Measurements from ENCODE around the gene HDAC5. TPM values are rescaled to one million over a fixed set of nuclear protein-coding genes. Genes with fewer than 3 reads are reported as not detected.

HDAC5 gene
- total RNA-seq, 3 donors from 2014 or later: 18.9 to 48.3 (median 32.4) TPM

DNA sequence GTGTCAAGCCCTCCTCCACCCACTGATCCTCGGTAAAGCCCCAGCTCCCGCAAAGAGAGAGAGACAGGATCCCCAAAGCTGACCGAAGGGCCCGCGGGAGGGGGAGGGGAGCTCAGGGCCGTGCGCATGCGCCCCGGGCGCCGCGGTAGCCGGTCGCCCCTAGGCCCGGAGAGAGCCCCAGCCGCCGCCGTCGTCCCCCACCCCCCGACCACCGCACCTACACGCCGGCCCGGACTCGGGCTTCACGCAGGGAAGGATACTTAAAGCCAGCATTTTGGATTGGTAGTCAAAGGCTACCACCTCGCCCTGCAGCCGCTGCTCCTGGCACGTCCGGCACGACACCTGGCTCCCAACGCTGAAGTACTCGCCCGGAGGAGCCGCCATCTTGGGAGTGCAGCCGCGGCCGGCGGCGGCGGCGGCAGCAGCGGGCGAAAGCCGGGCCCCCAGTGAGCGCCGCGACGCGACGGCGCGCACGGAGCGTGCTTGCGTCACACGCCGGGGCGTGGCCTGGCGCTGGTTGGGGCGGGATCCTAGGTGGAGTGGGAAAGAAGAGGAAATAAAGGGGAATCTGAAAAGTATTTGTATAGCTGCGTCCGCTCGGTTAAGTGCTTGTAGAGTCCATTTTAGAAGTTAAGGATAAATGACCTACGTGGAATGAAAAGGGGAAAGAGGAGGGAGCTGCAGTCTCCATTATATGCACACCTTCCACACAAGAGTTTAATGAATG lies 57.1 kb downstream of the HDAC5 start, which contains the start of gene LSM12:
TSS of gene LSM12 (minus strand) at position 468 of the 727 bp plus-strand sequence. CDS start at position 384, 84 bp downstream.
- TF ChIP-seq, protein P1, sequence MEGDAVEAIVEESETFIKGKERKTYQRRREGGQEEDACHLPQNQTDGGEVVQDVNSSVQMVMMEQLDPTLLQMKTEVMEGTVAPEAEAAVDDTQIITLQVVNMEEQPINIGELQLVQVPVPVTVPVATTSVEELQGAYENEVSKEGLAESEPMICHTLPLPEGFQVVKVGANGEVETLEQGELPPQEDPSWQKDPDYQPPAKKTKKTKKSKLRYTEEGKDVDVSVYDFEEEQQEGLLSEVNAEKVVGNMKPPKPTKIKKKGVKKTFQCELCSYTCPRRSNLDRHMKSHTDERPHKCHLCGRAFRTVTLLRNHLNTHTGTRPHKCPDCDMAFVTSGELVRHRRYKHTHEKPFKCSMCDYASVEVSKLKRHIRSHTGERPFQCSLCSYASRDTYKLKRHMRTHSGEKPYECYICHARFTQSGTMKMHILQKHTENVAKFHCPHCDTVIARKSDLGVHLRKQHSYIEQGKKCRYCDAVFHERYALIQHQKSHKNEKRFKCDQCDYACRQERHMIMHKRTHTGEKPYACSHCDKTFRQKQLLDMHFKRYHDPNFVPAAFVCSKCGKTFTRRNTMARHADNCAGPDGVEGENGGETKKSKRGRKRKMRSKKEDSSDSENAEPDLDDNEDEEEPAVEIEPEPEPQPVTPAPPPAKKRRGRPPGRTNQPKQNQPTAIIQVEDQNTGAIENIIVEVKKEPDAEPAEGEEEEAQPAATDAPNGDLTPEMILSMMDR (IDR thresholded peaks at IDR 0.05): no peak
- peaks cover 12% of the 10 kb centered on the region for H3K4me1 ChIP-seq (ENCODE audit: low read depth)
- ATAC-seq (peak; percentile 89), DNase-seq (peak; percentile 94 to 97 (median 95))
- H3K4me3 ChIP-seq: peak within 1 kb of the TSS; percentile 62
- no peaks in the 10 kb centered on the region for H3K36me3 ChIP-seq (ENCODE audit: low read depth)
- intact Hi-C loops (cut with DNase I, micrococcal nuclease): no loop called here
- H3K9me3 ChIP-seq: no peaks in the 10 kb centered on the region

DNA sequence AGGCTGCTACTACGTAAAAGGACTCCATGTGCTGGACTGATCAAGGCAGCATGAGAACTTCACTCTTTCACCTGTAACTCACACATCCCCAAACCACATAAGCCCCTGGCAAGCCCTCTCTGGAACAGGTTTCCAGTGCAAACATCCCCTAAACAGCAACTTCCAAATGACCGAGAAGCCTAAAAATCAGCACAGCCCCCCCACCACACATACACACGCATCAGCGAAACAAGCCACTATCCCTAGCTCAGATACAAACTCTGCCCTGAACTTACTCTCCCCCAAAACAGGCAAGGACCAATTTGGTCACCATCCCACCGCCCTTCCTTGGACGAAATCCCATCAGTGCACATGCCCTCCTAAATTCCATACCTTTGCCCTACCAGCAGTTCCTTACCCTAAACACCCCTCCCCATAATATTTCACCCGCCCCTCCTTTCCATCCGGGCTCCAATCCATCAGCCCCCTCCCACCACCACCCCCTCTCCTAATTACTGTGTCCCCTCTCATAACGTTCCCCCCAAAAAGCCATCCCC lies 57.7 kb downstream of the HDAC5 start:
- H3K9me3 ChIP-seq: no peaks in the 10 kb centered on the region
- H3K36me3 ChIP-seq (ENCODE audit: low read depth): no peaks in the 10 kb centered on the region
- peaks cover 11% of the 10 kb centered on the region for H3K4me1 ChIP-seq (ENCODE audit: low read depth)
- peak in 2 of 3 donors; percentile 14 to 33 for DNase-seq
- intact Hi-C loops (cut with DNase I, micrococcal nuclease): no loop called here
- no peak for ATAC-seq
- H3K4me3 ChIP-seq: peak overlapping the region; percentile 62
- TF ChIP-seq, protein P1 (IDR thresholded peaks at IDR 0.05): no peak

DNA sequence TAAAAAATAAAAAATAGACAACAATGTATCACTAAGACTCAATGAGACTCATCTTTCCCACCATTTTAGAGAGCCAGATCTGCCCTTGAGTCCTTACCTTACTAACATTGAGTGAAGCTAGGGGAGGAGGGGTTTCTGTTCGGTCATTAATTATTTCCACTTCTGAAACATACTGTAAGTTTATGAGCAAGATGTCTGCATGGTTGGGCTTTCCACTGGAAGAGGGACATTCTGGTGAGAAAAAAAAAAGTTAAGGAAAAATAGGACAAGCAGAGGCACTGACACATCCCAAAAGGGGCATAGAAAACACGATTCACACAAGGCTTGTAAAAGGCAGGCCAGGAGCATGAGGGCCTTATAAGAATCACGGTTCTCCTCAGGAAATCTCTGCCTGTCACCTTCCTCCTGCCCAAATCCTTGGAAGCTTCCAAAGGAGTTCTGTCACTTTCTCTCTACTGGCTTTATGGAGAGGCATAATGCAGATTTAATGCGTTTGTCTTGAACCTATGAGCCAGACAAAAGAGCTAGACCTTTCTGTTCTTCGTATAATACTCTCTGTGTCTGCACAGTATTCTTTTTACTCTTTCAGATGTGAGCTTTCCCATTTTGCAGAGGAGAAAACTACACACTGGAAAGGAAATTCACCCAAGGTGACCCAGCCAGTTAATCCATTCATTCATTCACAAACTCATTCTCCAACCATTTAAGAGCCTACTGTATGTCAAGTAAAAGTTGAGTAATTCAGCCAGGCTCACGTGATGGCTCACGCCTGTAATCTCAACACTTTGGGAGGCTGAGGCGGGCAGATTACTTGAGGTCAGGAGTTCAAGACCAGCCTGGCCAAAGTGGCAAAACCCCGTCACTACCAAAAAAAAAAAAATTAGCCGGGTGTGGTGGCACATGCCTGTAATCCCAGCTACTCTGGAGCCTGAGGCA lies 59.5 kb downstream of the HDAC5 start:
- TF ChIP-seq, protein P1 (IDR thresholded peaks at IDR 0.05): no peak
- no peak for ATAC-seq
- Histone ChIP-seq H3K4me3 (no peak overlapping the region), H3K9me3 (no peaks in the 10 kb centered on the region), H3K36me3 (ENCODE audit: low read depth) (no peaks in the 10 kb centered on the region), H3K4me1 (ENCODE audit: low read depth) (peaks cover 11% of the 10 kb centered on the region)
- no peak for DNase-seq
- intact Hi-C loops (cut with DNase I, micrococcal nuclease): no loop called here

DNA sequence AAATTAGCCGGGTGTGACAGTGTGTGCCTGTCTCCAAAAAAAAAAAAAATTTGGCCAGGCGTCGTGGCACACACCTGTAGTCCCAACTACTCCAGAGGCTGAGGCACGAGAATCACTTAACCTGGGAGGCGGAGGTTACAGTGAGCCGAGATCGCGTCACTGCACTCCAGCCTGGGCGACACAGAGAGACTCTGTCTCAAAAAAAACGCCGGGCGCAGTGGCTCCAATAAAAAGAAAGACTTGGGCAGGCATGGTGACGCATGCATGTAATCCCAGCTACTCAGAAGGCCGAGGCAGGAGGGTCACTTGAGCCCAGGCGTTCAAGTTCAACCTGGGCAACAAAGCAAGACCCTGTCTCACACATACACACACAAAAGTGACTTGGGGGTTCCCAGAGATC lies 60.6 kb downstream of the HDAC5 start:
- Histone ChIP-seq H3K36me3 (ENCODE audit: low read depth) (no peaks in the 10 kb centered on the region), H3K9me3 (no peaks in the 10 kb centered on the region), H3K4me1 (ENCODE audit: low read depth) (peaks cover 9% of the 10 kb centered on the region), H3K4me3 (no peak overlapping the region)
- TF ChIP-seq, protein P1 (IDR thresholded peaks at IDR 0.05): no peak
- DNase-seq (no peak), ATAC-seq (no peak)
- intact Hi-C loops (cut with DNase I, micrococcal nuclease): no loop called here

DNA sequence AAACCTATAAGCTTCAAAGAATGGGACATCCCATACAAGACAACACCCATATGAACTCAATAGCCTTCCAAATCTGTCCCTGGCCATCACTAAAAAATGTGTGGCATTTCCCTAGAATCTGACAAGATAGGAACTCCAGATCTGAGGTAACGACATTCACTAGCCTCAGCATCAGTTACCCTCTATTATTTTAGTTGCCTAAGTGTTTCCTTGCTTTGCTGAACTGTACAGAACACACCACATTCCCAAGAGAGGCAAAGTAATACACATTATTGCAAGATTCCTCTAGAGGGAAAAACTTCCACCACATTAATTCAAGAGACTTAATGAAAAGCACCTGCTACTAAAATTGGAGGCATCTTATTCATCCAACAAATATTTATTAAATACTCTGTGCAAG lies 62.0 kb downstream of the HDAC5 start:
- Histone ChIP-seq H3K36me3 (ENCODE audit: low read depth) (no peaks in the 10 kb centered on the region), H3K4me3 (no peak overlapping the region), H3K9me3 (no peaks in the 10 kb centered on the region), H3K4me1 (ENCODE audit: low read depth) (no peaks in the 10 kb centered on the region)
- DNase-seq (no peak), ATAC-seq (no peak)
- TF ChIP-seq, protein P1 (IDR thresholded peaks at IDR 0.05): no peak
- intact Hi-C loops (cut with DNase I, micrococcal nuclease): no loop called here
